Stimulated activated CD8-positive, alpha-beta memory T cell treated with anti-CD3 and anti-CD28 coated beads, Interleukin-7, amount 100 ng/mL, for 48 hours (primary cell): Measurements from ENCODE around the gene GREB1L.
"Not testable (repeated sequence)": the region's sequence is repeated elsewhere in the genome, so short reads cannot be mapped to it uniquely, and the experiment has no call there.

Experiments used
- DNase-seq, 2 donors: peaks; one replicate each; pipeline ENCODE4 v3.0.0-alpha.2; 2020; ENCODE audit warnings: low read depth in 1 of 2; ENCODE audit errors: extremely low read depth in 1 of 2

Gene GREB1L

DNA sequence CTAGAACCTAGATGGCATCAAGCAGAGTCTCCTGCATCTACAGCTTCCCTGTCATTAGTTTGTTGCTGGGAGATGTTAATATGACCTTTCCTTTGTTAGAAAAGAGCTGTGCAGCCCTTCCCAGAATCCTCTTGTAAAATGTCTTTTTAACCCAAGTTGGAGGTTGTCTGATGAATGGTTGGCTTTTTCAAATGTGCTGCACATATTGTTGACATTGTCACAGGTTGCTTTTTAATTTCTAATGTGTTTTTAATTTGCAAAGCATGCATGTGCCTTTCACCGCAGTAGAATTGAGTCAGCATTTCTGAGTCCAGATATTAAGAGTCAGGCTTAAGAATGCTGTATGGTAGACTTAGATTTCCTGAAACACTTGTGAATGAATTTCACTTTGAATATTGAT lies 120.8 kb downstream of the GREB1L start:
- no peak for DNase-seq

- DNase-seq = no peak
Observed at GRCh38 chr18:21363348-21363747, 121.3 kb downstream of the GREB1L start.

- DNase-seq = no peak
Observed at GRCh38 chr18:21364471-21364870, 122.4 kb downstream of the GREB1L start.

DNA sequence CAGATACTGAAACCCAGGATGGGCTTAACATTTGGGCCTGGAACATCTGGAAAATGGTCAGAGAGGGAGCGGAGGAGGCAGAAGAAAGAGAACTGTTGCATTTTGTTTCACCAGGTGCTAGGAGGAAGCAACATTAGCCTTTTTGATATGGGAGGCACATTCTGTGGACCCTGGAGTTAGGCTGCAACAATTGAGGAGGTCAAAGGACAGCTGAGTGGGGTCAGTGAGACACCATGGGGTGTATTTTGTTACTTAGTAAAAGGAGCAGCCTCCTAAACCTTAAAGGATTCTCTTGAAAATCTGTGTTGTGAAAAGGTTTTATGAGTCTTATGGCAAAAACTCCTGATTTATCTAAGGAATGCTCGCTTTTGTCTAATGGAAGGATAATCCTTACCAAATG lies 124.9 kb downstream of the GREB1L start:
- no peak for DNase-seq

DNA sequence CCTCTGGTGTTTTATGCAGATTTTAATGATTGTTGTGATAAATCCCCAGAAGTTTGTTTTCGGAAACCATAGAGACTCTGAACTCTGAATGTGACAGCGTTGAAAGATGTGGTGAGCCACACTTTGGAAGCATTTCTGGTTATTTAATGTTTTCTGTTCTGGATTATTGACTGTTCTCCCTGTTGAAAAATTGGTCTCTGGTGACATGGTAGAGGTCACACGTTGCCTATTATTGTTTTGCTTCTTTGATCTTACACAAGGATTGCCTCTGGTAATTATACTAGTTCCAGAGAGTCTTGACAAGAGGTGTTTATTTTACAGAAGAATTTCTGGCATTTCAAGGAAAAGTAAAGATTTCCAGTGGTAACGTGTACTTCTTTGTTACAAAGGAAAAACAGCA lies 127.1 kb downstream of the GREB1L start:
- DNase-seq = no peak

DNA sequence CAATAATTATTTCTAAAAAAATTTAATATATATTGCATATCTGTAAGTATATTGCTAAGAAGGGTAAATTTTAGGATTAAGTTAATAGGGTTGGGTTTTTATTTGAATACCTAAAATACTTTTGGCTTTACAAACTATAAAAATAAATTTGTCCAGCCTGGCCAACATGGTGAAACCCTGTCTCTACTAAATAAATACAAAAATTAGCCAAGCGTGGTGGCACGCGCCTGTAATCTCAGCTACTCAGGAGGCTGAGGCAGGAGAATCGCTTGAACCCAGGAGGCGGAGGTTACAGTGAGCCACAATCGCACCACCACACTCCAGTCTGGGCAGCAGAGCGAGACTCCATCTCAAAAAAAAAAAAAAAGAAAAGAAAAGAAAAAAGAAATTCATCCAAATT lies 127.6 kb downstream of the GREB1L start:
- not testable (repeated sequence) for DNase-seq

DNA sequence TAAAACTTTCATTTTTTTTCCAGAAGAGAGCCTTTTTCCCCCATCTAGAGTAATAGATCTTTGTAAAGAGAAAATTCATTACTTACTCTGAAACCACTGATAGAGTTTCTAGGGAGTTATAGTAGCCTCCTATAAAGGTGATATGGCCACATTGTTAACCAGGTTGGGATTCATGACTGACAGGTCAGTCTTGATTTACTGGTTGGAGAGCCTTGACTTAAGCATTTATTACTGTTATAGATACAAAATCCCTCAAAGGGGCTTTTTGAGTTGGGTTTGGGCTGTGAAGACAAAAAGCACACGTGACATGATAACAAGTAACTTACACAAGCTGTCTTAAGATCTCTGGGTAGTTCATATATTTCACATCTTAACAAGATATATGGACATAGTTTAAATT lies 141.0 kb downstream of the GREB1L start:
- DNase-seq = no peak

GRCh38 chr18:21386523-21387240 lies 144.7 kb downstream of the GREB1L start:
- no peak for DNase-seq

DNA sequence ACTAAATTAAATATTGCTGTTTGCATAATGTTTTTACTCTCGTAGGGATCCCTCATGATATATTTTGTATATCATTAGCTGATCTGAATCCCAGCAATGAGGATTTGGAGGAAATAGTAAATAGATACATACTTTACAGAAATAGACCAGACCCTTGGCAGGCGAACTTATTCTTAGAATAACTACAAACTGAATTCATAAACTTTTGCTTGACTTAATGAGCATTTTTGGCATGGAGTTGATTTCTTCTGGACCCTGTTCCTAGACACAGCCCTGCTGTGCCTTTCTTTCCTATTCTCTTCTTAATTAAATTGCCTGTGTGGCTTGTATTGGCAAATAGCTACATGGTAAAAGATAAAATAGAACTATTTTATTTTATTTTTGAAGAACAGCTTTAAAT lies 145.9 kb downstream of the GREB1L start:
- no peak for DNase-seq

GRCh38 chr18:21389283-21389682 lies 147.3 kb downstream of the GREB1L start:
- DNase-seq = no peak

- DNase-seq = no peak
Observed at GRCh38 chr18:21389903-21390302, 147.9 kb downstream of the GREB1L start.

GRCh38 chr18:21391074-21391673 lies 149.1 kb downstream of the GREB1L start:
- DNase-seq = no peak

GRCh38 chr18:21393986-21394385 lies 152.0 kb downstream of the GREB1L start:
- no peak for DNase-seq

DNA sequence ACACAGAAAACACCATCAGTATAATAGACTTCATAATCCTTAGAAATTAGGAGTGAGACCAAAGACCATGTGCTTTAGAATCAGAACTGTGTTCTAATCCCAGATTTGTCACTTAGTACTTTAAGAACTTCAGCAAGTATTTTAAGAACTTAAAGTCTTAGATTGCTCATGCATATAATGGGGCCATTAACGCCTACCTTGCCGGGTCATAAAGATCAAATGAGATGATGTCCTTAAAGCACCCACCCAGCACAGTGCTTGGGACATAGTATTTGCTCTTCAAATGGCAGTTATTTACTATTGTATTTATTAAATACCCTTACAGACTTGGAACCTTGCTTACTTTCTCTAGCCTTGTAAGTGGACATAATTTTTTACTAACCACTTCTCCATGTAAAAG lies 156.1 kb downstream of the GREB1L start:
- no peak for DNase-seq

GRCh38 chr18:21402272-21402671 lies 160.2 kb downstream of the GREB1L start:
- DNase-seq = no peak

- no peak for DNase-seq
Observed at GRCh38 chr18:21404426-21404825, 162.4 kb downstream of the GREB1L start.

DNA sequence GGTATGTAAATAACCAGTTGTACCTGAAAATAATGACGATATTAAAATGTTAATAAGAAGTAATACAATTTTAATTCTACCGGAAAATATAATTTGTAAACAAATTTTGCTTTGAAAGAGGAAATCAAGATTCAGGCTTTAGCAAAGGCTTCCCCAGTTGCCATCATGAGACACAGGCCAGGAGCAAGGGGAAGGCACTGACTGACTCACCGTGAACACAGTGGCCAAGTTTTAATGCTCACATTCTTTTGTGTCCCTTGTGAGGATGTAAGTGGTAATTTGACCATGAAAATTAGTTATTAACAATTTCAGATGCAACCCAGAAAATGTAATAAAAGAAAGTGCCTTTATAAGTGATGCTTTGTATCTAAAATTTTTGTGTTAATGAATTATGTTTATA lies 164.1 kb downstream of the GREB1L start:
- DNase-seq = no peak

GRCh38 chr18:21408681-21409080 lies 166.6 kb downstream of the GREB1L start:
- no peak for DNase-seq

- DNase-seq = no peak
Observed at GRCh38 chr18:21433436-21433835, 191.4 kb downstream of the GREB1L start.

DNA sequence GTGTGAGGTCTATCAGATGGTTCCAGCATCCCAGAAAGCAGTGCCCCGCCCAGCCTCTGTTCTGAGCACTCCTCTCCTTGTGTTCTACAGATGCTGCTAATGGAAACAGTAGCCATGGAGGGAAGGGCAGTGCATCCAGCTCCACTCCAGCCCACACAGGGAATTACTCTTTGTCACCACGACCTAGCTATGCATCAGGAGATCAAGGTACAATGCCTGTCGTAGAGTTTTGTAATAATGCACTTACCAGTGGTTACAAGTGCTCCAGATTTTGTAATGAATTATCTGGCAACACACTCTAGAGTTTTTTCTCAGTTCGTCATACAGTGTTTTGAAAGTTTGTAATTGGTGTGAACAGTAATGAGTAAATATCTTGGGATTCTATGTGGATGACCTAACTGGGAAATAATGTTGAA lies 197.4 kb downstream of the GREB1L start:
- DNase-seq = no peak

DNA sequence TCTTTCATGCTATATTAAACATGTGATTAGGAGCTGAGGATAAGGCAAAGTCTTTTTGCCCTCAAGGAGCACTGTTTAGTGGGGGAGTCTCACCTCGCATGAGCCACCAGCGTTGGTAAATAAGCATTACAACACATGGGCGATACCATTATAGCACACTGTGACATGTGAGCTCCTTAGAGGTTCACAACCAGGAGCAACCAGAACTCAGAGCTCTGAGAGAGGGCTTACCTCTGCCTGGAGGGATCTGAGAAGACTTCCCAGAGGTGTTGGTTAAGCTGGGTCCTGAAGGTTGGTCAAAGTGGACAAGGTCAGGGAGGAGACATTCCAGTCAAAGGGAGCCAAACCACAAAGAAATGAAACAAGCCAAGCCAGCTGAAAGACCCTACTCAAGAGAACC lies 199.6 kb downstream of the GREB1L start:
- DNase-seq = no peak

GRCh38 chr18:21443776-21444464 lies 201.9 kb downstream of the GREB1L start:
- no peak for DNase-seq
